Calu3 (cell line): ENCODE results near the gene GABRB1. TPM values are rescaled to one million over a fixed set of nuclear protein-coding genes. Genes with fewer than 3 reads are reported as not detected.
A peak's percentile ranks its signal among the peaks of the same experiment; 100 is the strongest.

ENCODE experiments used
- BruUV-seq: library from RNA; stranded (reverse); fragments of 400-500 nt; replicated peaks from 2 replicates; lab custom pipeline; 2021; lab: Mats Ljungman, UMichigan
- CTCF ChIA-PET: fragments of 300-600 bp; sonication (Branson Sonifier 250); formaldehyde crosslinking; loops from one replicate; lab custom pipeline; 2022; ENCODE audit warnings: antibody characterized with exemption; lab: Charles Lee
- DNase-seq: peaks from one replicate; pipeline ENCODE4 v3.0.0; 2022
- H3K27ac Mint-ChIP-seq: one replicate; pipeline ENCODE4 v1.8.0; 2022; ENCODE audit warnings: mixed read lengths; ENCODE audit not compliant: unreplicated experiment
- H3K27me3 Mint-ChIP-seq: one replicate; pipeline ENCODE4 v1.8.0; 2022; ENCODE audit warnings: mixed read lengths; ENCODE audit not compliant: unreplicated experiment
- H3K36me3 Mint-ChIP-seq: one replicate; pipeline ENCODE4 v1.8.0; 2022; ENCODE audit warnings: mild to moderate bottlenecking, moderate library complexity, mixed read lengths; ENCODE audit not compliant: insufficient read depth, unreplicated experiment
- H3K4me1 Mint-ChIP-seq: one replicate; pipeline ENCODE4 v1.8.0; 2022; ENCODE audit warnings: mild to moderate bottlenecking, low read depth, mixed read lengths; ENCODE audit not compliant: unreplicated experiment
- H3K4me3 Mint-ChIP-seq: one replicate; pipeline ENCODE4 v1.8.0; 2022; ENCODE audit warnings: mild to moderate bottlenecking, low read depth, moderate library complexity, mixed read lengths; ENCODE audit not compliant: unreplicated experiment
- H3K9me3 Mint-ChIP-seq: one replicate; pipeline ENCODE4 v1.8.0; 2022; ENCODE audit warnings: low read depth, mixed read lengths; ENCODE audit not compliant: unreplicated experiment
- intact Hi-C: fragments of 100-400 bp; cut with micrococcal nuclease; formaldehyde crosslinking; loops from one replicate; pipeline ENCODE4 v1.10.0; 2022; ENCODE audit not compliant: unreplicated experiment
- total RNA-seq: library from RNA; stranded (reverse); gene quantifications from 2 replicates; pipeline ENCODE4 v1.2.3, GENCODE V29; 2022
- TF ChIP-seq, protein P1 (sequence below): fragments of 200-600 bp; IDR thresholded peaks from one replicate; pipeline ENCODE4 v1.8.0; 2022; ENCODE audit warnings: antibody characterized with exemption; ENCODE audit not compliant: unreplicated experiment

Gene GABRB1
- total RNA-seq, 1 experiment from 2014 or later, result not detected

DNA sequence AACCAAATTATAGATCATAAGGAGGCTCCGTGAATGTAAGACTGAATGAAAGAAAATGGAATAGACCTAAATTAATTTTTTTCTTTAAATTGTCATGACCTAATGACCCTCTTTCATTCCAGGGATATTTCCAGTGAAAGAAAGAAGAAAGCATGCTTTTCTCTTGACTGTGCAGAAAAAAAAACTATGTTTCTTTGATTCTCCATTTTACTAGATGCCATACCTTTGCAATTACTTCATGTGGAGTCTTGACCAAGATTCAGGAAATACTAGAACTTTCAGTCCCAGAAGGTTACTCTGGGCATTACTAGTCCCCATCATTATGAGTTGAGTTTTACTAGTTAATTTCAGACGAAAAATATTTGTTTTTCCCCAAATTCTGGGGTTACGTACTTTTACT is 438.6 kb downstream of the GABRB1 start:
- BruUV-seq, result no TSS peak
- no peak overlapping the region for H3K4me3 Mint-ChIP-seq
- intact Hi-C loops, result loop anchor here (5.0 kb wide), 1 partner anchor 92 kb away; no protein-coding TSS in a partner anchor
- CTCF ChIA-PET, result no interaction called here
- no peak overlapping the region for H3K27ac Mint-ChIP-seq
- H3K36me3 Mint-ChIP-seq, result peaks cover 5% of the 10 kb centered on the region
- DNase-seq, result no peak
- H3K9me3 Mint-ChIP-seq, result no peaks in the 10 kb centered on the region
- H3K27me3 Mint-ChIP-seq, result no peaks in the 10 kb centered on the region
- H3K4me1 Mint-ChIP-seq, result peaks cover 22% of the 10 kb centered on the region
- TF ChIP-seq, protein P1, sequence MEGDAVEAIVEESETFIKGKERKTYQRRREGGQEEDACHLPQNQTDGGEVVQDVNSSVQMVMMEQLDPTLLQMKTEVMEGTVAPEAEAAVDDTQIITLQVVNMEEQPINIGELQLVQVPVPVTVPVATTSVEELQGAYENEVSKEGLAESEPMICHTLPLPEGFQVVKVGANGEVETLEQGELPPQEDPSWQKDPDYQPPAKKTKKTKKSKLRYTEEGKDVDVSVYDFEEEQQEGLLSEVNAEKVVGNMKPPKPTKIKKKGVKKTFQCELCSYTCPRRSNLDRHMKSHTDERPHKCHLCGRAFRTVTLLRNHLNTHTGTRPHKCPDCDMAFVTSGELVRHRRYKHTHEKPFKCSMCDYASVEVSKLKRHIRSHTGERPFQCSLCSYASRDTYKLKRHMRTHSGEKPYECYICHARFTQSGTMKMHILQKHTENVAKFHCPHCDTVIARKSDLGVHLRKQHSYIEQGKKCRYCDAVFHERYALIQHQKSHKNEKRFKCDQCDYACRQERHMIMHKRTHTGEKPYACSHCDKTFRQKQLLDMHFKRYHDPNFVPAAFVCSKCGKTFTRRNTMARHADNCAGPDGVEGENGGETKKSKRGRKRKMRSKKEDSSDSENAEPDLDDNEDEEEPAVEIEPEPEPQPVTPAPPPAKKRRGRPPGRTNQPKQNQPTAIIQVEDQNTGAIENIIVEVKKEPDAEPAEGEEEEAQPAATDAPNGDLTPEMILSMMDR, result no peak

DNA sequence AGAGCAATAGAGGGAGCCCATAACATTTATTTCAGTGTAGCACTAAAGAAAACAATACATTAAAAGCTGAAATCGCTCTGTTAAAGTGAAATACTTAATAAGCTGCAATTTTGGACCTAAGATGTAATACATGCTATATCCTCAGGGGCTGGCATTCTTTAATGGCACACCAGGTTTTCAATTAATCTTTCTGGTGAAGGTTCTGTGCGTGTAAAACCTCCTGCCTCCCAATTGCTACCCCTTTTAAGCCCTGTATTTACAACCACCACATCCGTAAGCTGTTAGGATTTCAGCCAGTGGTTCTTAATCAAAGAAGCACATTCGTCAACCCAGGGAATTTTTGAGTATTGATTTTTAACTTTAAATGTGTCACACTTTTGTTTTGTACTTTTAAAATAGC is 439.7 kb downstream of the GABRB1 start:
- Mint-ChIP-seq H3K9me3 (no peaks in the 10 kb centered on the region), H3K4me3 (peak overlapping the region; percentile 13), H3K27me3 (no peaks in the 10 kb centered on the region), H3K27ac (peak overlapping the region; percentile 70), H3K36me3 (peaks cover 5% of the 10 kb centered on the region), H3K4me1 (peaks cover 22% of the 10 kb centered on the region)
- intact Hi-C loops, result loop anchor here (5.0 kb wide), 1 partner anchor 91 kb away; no protein-coding TSS in a partner anchor
- peak; percentile 11 for DNase-seq
- CTCF ChIA-PET, result interaction anchor here (0.6 to 1.3 kb wide), 3 partner anchors 8 to 14 kb away, joined by 3 read pairs; partner anchors contain the start of genes ATP10D and COMMD8
- no TSS peak for BruUV-seq
- TF ChIP-seq, protein P1, result no peak

DNA sequence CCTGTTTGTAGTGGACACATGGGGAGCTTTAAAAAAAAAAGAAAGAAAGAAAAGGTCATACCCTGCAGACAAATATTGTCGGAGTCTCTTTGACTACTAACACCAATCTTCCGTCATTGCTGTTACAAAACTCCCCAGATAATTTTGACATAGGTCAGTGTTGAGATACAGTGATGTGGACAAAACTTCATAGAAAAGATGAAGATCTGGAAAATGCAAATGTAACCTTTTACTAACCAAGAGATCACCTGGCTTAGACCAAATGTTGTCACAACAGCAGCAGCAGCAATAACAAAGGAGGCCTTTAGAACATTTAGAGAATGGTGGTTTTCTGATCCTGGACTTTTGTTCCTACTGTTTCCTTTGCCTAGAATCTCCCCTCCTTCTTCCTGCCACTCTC is 440.2 kb downstream of the GABRB1 start:
- no peak for DNase-seq
- Mint-ChIP-seq H3K36me3 (peaks cover 5% of the 10 kb centered on the region), H3K27ac (peak overlapping the region; percentile 70), H3K4me1 (peaks cover 22% of the 10 kb centered on the region), H3K27me3 (no peaks in the 10 kb centered on the region), H3K4me3 (peak overlapping the region; percentile 13), H3K9me3 (no peaks in the 10 kb centered on the region)
- TF ChIP-seq, protein P1, result no peak
- CTCF ChIA-PET, result interaction anchor here (0.6 to 1.3 kb wide), 4 partner anchors 8 to 14 kb away, joined by 3 to 4 read pairs (median 3); partner anchors contain the start of genes ATP10D and COMMD8
- no TSS peak for BruUV-seq
- intact Hi-C loops, result loop anchor here (5.0 kb wide), 1 partner anchor 91 kb away; no protein-coding TSS in a partner anchor

DNA sequence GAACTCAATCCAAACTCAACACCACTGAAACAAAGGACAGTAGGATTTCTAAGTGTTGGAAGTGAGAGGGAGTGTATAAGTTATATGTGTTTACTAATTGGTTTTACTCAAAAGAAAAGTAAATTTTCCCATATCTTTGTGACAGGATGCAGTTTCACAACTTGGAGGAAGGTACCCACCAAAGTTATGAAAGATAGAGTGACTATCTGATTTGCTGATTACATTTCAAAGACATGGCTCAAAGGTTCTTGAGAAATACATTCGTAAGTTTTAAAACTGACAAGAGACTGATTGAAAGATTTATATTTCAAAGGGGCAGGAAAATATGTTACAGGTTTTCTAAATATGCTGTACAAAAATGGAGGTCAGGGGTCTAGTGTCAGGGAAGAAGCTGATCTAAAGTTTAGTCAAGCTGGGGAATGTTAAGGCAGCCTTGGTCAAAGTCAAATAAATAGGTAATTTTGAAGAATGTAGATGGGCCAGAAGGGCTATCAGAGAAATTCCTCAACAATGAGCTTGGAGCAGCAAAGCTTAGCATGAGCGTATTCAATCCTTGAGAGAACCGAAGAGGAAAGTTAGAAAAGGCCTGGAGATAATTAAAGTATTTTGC is 441.9 kb downstream of the GABRB1 start:
- CTCF ChIA-PET, result no interaction called here

More for the DNA sequence above, 441.9 kb downstream of the GABRB1 start:
- Mint-ChIP-seq H3K27ac (no peak overlapping the region), H3K27me3 (no peaks in the 10 kb centered on the region), H3K4me3 (no peak overlapping the region), H3K36me3 (peaks cover 5% of the 10 kb centered on the region), H3K4me1 (peaks cover 22% of the 10 kb centered on the region), H3K9me3 (no peaks in the 10 kb centered on the region)
- no peak for DNase-seq
- intact Hi-C loops, result loop anchor here (5.0 kb wide), 1 partner anchor 89 kb away; no protein-coding TSS in a partner anchor
- TF ChIP-seq, protein P1, result no peak
- BruUV-seq, result no TSS peak
